HS-5 (cell line): ENCODE measurements around the gene FLCN.
A peak's percentile ranks its signal among the peaks of the same experiment; 100 is the strongest.
"Not testable (repeated sequence)": the region's sequence is repeated elsewhere in the genome, so short reads cannot be mapped to it uniquely, and the experiment has no call there.

ENCODE experiments used
- DNase-seq: peaks from one replicate; pipeline ENCODE4 v3.0.0-alpha.2; 2012; ENCODE audit warnings: low read depth

FLCN gene, protein sequence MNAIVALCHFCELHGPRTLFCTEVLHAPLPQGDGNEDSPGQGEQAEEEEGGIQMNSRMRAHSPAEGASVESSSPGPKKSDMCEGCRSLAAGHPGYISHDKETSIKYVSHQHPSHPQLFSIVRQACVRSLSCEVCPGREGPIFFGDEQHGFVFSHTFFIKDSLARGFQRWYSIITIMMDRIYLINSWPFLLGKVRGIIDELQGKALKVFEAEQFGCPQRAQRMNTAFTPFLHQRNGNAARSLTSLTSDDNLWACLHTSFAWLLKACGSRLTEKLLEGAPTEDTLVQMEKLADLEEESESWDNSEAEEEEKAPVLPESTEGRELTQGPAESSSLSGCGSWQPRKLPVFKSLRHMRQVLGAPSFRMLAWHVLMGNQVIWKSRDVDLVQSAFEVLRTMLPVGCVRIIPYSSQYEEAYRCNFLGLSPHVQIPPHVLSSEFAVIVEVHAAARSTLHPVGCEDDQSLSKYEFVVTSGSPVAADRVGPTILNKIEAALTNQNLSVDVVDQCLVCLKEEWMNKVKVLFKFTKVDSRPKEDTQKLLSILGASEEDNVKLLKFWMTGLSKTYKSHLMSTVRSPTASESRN

GRCh38 chr17:17237026-17237799 is at the start of gene FLCN:
TSS of gene FLCN (minus strand) at chr17:17237168. CDS start at chr17:17228137, 9,031 bp downstream.
- peak; percentile 89 for DNase-seq

GRCh38 chr17:17285951-17286350 is 49.0 kb upstream of the FLCN start:
- DNase-seq = no peak

DNA sequence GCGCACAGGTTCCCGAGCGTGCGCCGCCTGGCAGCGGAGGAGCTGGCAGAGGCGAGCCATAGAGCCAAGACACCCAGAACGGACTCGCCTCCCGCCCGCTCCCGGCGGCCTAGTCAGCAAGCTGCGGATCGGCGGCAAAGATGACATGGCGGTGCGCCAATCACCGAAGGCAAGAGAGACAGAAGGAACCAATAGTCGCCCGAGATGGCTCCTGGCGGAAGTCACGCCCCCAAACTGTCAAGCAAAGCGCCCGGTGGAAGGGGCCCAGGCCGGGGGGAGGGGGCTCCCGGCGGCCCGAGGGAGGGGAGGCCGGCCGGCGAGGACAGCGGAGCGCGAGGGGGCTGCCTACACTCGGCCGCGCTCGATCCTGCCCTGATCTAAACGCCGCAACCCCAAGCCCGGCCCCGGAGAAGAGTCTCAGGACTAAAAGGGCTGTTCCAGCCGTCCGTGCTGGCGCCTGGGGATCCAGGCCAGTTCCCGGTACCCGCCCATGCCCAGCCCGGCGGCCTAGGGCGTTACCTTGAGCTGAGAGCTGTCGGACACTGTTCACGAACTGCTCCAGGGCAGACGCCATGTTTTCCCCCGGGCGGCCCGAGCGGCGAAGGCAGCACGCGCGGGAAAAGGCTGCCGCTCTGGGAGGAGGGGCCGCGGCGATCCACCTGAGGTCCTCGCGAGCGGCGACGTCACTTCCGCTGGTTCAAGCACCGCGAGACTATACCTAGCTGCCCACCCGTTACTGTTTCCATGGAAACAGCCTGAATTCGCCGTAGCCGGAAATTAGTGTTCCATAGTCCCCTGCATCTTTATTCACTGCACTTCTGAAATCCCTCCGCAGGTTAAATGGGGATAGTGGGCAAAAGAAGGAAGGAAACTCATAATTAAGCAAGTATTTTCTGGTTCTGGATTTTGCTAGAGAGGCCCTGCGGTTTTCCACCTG is 43.9 kb upstream of the FLCN start, which contains the start of gene COPS3:
TSS of gene COPS3 (minus strand) at position 634 of the 937 bp plus-strand sequence. CDS start at position 574, 60 bp downstream.
- peak; percentile 90 for DNase-seq

DNA sequence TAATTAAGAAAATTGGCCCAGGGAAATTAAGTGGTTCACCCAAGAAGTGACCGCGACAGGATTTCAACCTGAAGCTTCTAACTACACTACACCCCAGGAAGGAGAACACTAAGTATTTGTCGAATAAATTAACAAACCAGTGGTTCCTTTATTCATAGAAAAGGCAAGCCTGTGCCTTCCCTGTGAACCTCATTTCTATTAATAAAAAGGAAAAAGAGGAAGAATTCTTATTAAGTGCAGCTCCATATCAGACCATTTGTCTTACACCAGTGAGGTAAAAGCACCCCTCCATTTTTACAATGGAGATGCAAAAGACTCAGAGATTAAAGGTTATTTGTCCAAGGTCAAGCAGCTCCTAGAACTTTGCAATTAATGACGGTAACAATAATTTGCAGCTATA is 42.3 kb upstream of the FLCN start:
- no peak for DNase-seq

DNA sequence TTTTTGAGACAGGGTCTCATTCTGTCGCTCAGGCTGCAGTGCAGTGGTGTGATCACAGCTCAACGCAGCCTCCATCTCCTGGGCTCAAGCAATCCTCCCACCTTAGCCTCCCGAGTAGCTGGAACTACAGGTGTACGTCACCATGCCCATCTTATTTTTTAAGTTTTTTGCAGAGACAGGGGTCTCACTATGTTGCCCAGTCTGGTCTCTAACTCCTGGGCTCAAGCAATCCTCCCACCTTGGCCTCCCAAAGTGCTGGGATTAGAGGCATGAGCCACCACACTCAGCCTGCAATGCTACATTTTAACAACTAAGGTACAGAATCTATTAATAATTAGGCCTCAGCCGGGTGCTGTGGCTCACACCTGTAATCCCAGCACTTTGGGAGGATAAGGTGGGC is 40.5 kb upstream of the FLCN start:
- not testable (repeated sequence) for DNase-seq

DNA sequence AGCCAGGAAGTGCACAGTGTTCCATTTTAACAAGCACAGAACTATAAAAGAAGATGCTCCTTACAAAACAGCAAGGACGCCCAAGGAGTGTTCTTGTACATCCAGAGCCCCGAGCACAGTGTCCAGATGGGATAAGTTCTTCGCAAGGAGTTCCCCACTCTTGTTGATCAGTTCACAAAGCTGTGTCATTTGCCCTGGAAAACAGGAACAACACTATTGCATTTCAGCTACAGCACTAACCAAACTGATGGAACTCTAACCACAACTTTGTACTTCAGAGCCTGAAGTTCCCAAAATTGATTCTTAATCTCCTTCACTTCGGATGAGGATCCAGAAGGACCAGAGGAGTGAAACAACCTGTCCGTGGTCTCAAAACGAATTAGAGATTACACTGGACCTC is 39.0 kb upstream of the FLCN start:
- no peak for DNase-seq

- DNase-seq = no peak
Observed at GRCh38 chr17:17269926-17270773, 33.2 kb upstream of the FLCN start.

DNA sequence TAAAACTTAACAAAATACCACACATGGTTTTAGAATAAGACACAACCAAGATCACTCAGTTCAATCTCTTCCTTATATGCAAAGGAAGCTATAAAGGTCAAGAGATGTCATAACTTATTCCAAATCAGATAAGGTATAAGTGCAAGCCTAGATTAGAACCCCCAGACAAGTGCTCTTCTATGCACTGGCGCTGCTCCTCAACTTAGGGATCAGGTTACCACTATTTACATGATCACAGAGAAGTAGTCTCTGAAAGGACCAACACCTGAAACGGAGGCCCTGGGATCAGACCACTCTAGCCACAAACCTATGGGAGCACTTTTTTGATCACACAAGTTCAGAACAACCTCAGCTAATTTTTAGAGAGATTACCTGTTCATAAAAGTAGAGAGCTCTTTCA is 27.5 kb upstream of the FLCN start:
- no peak for DNase-seq

GRCh38 chr17:17258998-17259397 is 22.0 kb upstream of the FLCN start:
- DNase-seq = no peak

DNA sequence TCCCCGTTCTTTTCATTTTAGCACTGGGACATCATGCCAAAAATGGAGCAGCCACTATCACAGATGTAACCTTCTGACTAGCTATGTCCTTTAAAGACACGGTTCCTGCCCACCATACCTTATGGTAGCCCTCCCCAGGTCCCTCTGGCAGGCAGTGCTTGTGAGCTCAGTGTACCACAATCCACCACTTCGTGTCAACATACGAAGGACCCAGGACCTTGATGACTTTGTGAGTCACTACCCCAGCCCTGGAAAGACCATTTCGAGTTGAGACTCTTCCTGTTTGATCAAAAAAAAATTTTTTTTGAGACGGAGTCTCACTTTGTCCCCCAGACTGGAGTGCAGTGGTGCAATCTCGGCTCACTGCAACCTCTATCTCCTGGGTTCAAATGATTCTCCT is 21.0 kb upstream of the FLCN start:
- DNase-seq = no peak

GRCh38 chr17:17256316-17256715 is 19.3 kb upstream of the FLCN start:
- DNase-seq = no peak

GRCh38 chr17:17255689-17256088 is 18.7 kb upstream of the FLCN start:
- DNase-seq = not testable (repeated sequence)

DNA sequence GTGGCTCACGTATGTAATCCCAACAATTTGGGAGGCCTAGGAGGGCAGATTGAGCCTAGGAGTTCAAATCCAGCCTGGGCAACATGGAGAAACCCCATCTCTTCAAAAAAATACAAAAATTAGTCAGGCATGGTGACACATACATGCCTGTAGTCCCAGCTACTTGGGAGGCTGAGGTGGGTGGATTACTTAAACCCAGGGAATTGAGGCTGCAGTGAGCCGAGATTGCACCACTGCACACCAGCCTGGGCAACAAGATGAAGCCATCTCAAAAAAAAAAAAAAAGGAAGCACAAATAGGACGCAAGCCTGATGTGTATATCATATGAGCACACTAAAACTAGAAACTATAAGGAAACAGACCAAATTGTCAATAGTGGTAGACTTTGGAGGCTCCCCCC is 17.1 kb upstream of the FLCN start:
- DNase-seq = no peak

DNA sequence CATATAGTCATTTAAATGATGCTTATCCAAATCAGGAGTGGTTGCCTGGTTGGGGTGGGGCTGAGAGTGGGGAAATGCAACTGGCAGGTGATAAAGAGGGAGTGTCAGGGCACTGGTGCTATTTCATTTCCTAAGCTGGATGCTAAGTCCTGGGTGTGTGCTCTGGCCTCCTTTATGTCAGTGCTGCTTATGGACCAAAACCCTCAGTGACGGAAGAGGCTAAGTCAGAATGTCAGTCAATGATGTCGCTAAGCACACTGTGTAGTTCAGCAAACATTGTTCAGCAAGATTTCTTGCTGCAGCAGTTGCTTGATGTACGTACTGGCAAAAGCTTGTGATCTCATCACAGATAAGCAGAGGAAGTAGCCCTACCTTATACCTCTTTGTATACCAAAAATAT is 16.4 kb upstream of the FLCN start:
- no peak for DNase-seq

DNA sequence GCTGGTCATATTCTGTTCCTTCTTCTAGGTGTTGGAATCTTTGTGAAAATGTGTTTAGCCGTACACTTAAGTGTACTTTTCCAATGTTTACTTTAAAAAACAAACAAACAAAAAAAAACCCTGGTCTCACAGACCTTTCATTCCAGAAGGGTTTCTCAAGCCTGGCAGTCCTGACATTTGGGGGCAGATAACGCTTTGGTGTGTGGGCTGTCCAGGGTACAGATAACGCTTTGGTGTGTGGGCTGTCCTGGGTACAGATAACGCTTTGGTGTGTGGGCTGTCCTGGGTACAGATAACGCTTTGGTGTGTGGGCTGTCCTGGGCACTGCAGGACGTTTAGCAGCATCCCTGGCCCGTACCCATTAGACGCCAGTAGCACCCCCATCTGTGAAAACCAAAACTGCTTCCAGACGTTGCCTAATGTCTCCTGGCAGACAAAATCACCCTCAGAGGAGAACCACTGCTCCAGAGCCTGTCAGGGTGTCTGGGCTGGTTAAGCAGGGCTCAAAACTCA is 15.2 kb upstream of the FLCN start:
- no peak for DNase-seq

DNA sequence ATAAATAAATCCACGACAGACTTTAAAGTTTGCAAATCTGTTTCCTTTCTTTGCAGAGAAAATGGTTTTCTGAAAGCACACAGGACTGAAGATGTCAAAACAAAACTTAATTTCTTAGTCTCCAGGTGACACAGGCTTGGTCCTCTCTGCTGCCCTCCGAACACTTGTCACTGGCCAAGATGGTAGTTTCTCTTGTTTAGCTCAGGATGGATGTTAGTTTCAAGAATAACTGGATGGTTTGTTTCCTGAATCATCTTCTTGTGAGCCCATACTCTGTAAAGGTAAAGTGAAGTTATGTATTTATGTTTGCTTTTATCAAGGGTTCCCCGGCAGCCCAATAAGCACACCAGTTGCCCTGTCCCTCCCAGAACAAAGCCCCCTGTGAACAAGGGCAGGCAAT is 9.9 kb upstream of the FLCN start:
- DNase-seq = no peak

DNA sequence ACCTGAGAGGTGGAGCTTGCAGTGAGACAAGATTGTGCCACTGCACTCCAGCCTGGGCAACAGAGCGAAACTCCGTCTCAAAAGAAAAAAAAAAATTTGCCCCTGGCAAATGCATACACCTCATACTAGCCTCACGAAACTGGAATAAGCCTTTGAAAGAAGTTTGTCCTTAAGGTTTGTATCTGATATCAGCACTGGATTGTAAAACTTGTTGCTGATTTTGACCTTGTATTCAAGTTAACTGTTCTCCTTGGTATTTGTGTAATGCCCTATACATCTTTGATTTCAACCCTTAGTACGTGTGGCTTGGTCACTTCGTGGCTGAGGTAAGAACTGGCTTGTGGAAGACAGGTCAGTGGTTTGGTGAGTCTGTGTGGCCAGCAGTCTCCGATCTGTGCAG is 6.2 kb upstream of the FLCN start:
- DNase-seq = no peak

- DNase-seq = no peak
Observed at GRCh38 chr17:17242246-17242645, 5.3 kb upstream of the FLCN start.

DNA sequence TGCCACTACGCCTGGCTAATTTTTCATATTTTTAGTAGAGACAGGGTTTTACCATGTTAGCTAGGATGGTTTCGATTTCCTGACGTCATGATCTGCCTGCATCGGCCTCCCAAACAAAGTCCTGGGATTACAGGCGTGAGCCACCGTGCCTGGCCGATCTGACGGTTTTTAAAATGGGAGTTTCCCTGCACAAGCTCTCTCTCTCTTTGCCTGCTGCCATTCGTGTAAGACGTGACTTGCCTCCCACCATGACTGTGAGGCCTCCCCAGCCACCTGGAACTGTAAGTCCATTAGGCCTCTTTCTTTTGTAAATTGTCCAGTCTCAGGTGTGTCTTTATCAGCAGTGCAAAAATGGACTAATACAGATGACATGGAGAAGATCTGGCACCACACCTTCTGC is 4.7 kb upstream of the FLCN start:
- DNase-seq = no peak

DNA sequence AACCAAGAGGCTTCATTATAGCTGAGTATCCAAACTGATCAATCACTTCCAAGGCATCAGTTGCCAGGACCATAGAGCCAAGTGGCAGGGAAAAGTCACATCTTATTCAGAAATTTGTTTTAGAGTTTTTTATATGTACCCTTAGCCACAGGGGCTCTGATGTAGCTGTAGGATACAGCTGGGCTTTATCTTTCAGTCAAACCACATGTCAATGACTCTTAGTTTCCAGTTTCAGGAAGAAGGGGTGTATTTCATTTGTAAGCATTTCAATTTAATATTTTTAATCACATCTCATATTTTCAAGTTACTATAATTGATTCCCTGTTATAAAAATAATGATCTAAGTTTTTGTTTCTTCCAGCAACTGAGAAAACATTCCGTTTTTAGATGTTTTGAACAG is 2.9 kb upstream of the FLCN start:
- DNase-seq = no peak
